Activated naive CD8-positive, alpha-beta T cell treated with anti-CD3 and anti-CD28 coated beads, Interleukin-2, amount 50 U/mL, for 16 hours (primary cell): ENCODE data around the gene HS3ST5.
"Not testable (repeated sequence)": the region's sequence is repeated elsewhere in the genome, so short reads cannot be mapped to it uniquely, and the experiment has no call there.

Source experiments
- DNase-seq: peaks from one replicate; pipeline ENCODE4 v3.0.0-alpha.2; 2020; ENCODE audit warnings: low read depth, low spot score

Gene HS3ST5

DNA sequence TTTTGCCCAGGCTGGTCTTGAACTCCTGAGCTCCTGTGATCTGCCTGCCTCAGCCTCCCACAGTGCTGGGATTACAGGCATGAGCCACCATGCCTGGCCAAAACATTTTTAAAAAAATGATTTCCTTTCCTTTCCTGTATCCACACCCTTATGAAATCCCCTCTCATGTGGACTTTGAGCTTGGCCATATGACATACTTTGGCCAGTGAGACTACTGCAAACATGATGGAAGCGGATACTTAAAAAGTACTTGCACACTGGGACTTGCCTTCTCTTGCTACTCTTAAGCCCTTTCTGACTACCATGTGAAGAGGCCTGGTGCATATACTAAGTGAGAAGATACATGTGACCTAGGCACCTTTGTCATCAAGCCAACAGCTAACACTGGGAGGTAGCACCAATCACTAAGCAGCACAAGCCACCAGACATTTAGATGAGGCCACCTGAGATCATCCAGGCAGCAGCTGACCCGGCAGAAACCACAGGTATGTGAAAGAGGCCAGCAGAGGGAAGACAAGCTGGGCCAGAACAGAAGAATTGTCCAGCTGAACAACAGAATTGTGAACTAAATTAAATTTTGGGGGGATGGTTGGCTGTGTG, 293.4 kb downstream of the HS3ST5 start:
- no peak for DNase-seq

DNA sequence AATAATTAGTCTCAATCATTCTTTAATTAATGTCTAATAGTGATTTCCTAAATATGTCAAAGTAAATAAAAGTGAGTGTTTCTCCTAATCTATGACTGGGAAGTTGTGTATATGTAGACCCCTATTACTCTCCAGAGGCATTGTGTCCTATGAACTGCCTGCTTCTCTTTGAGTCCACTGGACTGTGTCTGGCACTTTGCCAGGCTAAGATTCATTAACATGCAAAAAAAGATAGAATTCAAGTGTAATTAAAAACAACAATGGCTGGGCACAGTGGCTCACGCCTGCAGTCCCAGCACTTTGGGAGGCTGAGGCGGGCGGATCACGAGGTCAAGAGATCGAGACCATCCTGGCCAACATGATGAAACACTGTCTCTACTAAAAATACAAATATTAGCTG, 298.3 kb downstream of the HS3ST5 start:
- DNase-seq: not testable (repeated sequence)

DNA sequence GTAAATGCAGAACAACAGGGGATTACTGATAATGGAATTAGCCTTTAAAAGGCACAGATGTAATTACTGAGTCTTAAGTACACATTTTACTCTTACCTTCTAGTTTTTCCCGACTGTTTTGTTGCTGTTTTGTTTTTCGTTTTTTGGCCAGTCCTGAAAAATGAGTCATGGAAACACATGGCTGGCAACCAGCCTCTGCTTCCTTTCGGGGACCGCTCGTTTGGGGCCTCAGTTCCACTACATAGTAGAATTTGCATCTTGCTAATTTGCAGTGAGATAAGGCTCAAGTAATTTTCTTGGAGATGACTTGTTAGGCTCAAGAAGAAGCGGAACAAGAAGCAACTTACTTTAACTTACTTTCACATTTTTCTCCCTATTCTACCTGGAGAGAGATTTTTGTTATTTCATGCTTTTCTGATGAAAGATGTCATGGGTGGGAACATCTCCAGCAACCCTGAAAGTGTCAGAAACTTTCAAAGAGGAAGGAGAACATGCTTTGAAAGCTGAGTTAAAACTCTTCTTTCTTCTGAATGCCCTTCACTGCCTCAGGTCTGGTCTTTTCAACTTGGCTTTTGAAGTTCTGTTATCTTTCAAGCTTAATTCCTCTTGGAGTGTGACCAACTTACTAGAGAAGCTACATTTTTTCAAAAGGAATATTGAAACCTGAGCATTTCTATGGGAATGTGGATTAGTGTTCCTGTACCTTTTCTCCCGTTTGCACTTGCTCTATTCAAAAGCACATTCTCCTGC, 300.4 kb downstream of the HS3ST5 start:
- no peak for DNase-seq

DNA sequence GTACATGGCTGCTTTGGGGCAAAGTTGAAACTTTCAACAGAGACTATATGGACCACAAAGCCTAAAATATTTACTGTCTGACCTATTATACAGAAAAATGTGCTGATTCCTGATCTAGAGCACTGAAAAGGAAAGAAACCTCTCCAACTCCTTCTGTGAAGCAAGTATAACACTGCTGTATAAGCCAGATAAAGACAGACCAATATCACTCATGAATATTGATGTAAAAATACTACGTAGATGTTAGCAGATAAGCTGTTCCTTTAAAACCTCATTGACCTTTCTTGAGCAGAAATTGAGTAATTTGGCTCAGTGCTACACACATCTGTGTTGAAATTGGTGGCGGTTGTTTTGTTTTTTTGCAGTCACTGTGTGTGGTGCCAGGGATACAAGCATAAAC, 302.0 kb downstream of the HS3ST5 start:
- no peak for DNase-seq

DNA sequence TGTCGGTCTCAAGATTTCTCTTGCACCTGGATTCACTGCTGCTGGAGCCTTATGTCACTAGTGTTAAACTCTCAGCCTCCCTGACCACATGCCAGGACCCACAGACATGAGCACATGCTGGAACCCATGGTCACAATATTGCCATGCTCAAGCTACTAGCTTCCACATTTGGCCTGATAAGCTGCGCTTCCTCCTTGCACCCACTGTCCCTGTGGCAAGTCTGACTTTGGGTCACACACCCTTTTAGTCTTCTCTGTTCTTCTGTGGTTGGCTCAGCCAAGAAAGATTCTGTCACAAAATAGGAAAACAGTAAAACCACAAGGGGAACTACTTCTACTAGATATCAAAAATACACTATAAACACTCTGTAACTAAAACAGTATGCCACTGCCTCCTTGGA, 303.0 kb downstream of the HS3ST5 start:
- DNase-seq: no peak

DNA sequence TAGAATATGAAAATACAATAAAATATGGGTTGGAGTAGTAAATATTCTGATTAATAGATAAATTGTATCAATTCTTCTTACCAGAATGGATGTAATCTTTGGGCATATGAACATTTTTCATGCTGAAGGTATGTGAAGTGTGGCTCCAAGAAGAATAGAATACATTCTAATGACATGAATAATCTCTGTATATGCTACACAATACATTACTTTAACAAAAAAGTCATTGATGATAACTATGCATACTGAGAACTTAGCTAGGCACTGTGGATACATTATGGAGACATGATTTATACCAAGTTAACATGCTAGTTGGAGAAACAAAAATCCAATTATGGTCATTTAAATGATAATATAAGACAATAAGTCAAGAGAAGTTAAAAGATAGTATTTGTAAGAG, 309.2 kb downstream of the HS3ST5 start:
- DNase-seq: no peak

DNA sequence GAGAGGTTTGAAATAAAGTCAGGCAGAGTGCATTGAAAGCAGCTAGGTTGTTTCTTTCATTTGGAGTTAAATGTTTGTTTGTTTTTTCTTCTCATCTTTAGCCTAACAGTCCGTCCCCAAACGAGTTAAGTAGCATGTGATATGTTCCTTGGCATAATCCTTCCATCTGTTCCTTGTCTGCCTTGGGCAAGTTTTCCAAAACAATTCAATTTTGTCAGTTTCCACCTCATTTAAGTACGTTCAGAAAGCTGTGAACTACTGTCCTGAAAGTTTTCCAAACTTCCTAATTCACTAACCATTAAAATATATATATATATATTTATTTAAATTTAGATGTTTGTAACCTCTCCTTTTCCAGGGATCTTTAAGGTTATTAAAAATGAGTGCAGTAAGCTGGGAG, 310.1 kb downstream of the HS3ST5 start:
- DNase-seq: no peak

DNA sequence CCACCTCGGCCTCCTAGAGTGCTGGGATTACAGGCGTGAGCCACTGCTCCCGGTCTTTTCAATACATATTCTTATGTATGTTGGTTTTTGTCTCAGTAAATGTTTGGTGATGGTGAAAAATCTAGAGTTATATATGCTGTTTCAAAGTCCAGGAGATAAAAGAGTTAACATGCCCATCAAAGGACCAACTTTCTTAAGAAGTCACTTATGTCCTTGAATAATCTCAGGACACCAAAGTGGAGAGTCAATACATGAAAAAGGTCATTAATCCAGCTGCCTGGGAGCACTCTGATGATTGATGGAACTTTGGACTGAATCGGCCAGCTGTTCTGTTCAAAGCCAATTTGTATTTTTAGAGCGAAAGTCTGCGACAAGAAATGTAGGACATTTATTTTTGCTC, 312.1 kb downstream of the HS3ST5 start:
- DNase-seq: no peak

DNA sequence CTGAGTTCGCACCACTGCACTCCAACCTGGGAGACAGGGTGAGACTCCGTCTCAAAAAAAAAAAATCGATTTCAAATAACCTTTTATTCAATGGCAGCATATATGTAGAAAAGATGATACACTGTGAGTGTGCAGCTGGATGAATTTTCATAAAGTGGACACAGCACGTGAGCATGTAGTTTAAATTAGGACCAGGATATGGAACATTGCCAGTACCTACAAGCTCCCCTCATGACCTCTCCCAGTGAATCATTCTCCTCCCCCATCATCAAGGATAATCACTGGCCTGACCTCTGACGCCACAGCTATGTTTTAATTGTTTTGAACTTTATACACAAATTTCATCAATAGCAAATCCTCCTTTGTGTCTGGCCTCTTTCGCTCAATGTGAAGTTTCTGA, 318.1 kb downstream of the HS3ST5 start:
- no peak for DNase-seq

DNA sequence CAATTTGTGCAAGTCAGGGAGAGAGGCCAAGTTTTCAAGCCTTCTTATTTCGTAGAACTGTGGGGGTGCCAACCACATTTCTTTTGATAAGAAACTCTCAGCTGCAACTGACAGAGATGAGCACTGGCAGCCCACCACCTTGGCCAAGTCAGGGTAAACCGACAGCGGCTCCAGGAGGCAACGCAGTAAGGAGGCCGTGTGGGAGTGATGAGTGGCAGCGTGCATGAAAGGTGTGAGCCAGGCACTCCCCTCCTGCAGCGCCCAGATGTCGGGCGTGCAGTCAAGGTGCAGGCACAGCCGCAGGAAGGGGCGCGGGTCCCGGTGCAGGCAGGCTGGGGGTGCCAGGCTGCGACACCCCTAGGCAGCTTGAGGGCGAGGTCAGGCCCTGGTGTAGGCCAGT, 322.6 kb downstream of the HS3ST5 start:
- DNase-seq: no peak

DNA sequence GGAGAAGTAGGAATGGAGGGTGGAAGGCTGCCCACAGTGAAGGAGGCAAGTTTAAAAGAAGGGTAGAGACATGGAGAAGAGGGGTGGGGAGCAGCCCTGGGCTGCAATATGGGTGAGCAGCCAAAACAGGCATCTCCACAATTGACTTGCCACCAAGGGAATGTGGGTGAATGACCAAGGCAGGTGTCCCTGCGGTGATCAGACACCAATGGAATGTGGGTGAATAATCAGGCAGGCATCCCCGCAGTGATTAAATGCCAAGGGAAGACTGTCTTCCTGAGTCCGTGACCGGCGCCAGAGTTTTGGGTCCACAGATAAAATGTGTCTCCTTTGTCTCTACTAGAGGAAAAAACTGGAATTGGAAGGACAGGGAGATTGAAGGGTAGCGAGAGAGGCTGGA, 325.7 kb downstream of the HS3ST5 start:
- DNase-seq: not testable (repeated sequence)

DNA sequence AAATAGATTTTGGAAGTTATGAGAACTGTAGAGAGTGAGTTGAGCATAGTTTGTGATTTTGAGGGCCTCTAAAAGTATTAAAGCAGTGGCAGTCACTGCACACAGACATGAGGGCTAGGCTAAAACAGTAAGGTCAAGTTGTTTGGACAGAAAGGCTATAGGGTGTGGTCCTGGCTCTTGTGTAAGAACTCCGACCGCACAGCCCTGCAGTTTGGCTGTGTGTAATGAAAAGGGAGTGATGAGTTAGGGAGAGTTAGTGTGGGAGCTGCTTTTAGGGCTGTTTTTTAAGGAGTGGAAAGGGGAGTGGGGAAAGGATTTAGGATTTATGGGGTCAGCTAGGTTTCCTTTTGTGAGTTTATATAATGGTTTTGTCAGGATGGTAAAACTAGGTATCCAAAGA, 328.7 kb downstream of the HS3ST5 start:
- not testable (repeated sequence) for DNase-seq

DNA sequence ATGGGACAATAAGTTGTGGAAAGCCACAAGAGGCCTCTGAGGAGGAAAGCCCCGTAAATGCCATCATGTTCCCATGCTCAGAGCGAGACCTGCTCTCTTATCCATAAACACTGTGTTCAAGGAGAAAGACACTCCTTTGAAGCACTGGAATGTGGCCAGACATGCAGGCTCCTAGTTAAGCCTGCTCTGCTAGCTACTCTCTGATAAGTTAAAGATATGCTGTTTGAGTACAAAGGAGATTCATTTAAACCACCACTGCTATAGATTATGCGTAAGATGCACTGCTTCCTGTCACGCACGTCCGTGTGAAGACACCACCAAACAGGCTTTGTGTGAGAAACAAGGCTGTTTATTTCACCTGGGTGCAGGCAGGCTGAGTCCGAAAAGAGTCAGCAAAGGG, 331.3 kb downstream of the HS3ST5 start:
- DNase-seq: not testable (repeated sequence)

DNA sequence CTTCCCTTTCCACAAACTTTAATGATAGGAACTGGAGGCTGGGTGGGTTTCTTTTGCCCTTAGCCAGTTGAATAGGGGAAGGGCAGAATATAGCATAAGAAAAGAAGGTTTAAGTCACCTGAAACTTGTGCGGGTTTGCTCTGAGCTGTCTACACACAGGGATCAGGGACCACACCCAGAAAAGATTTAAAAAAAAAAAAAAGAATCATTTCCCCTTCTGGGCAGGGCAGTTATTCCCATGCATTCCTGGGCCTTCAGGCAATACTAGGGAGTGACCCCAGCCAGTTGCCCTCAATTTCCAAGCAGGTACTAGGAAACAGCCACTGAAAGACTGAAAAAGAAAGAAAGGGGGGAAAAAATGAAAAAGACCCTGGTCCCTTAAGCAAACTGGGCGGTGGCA, 332.3 kb downstream of the HS3ST5 start:
- DNase-seq: no peak

DNA sequence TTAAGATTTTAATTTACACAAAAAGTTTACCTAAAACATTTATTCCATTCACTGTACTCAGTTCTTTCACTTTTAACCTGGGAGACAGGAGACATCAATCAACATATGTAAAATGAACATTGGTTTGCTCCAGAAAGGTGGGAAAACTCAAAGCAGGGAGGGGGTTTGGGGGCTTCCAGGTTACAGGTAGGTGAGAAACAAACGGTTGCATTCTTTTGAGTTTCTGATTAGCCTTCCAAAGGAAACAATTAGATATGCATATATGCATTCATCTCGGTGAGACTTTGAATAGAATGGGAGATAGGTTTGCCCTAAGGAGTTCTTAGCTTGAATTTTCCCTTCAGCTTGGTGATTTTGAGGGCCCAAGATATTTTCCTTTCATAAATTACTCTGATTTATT, 333.6 kb downstream of the HS3ST5 start:
- DNase-seq: no peak

DNA sequence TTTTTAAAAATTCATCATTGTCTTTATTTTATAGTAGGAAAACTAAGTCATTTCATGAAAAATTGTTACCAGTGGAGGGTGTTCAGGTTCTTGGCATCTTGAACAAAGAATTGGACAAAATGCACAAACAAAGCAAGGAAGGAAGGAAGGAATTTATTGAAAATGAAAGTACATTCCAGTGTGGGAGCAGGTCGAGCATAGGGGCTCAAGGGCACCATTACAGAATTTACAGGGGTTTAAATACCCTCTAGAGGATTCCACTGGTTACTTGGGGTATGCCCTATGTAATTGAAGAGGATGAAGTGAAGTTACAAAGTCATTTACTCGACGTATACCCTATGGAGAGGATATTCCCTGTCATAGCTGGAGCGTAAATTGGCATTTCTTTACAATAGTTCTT, 334.5 kb downstream of the HS3ST5 start:
- DNase-seq: no peak

DNA sequence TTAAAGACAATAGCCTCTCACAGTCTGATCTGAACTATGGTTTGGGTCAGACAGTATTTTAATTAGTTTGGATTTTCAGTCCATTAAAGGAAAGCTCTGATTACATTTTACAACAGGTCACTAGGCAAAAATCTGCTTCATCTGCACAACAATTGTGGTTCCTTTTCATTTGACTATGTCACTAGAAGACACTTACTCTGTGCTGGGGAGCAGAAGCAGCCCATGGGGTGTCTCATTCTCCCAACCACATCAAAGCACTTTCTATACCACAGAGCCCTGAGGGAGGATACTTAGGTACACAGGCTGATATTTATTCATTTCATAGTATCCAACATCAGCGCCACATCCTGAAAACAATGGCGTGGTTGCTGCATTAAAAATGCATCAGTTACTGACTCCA, 335.3 kb downstream of the HS3ST5 start:
- DNase-seq: no peak
